HFFc6 (cell line): Measurements from ENCODE around the gene ZNF154. TPM values are rescaled to one million over a fixed set of nuclear protein-coding genes. Genes with fewer than 3 reads are reported as not detected.

Experiments used
- DNase-seq: peaks from one replicate; pipeline ENCODE4 v3.0.0-alpha.2; 2018
- H3K27ac Mint-ChIP-seq: 2 replicates; pipeline ENCODE4 v1.8.0; 2020; ENCODE audit warnings: mild to moderate bottlenecking, mixed read lengths
- H3K27me3 Mint-ChIP-seq: 2 replicates; pipeline ENCODE4 v1.8.0; 2021; ENCODE audit warnings: mild to moderate bottlenecking, moderate library complexity, mixed read lengths; ENCODE audit not compliant: insufficient read depth
- H3K36me3 Mint-ChIP-seq: 2 replicates; pipeline ENCODE4 v1.8.0; 2021; ENCODE audit warnings: low read depth, mixed read lengths
- H3K4me1 Mint-ChIP-seq: 2 replicates; pipeline ENCODE4 v1.8.0; 2020; ENCODE audit warnings: low read depth, mixed read lengths
- H3K4me3 Mint-ChIP-seq: 2 replicates; pipeline ENCODE4 v1.8.0; 2020; ENCODE audit warnings: mild to moderate bottlenecking, moderate library complexity, mixed read lengths
- H3K9me3 Mint-ChIP-seq: 2 replicates; pipeline ENCODE4 v1.8.0; 2020; ENCODE audit warnings: mild to moderate bottlenecking, mixed read lengths
- CTCF ChIP-seq: fragments of 200-600 bp; sonication (generic); IDR thresholded peaks from 2 replicates; pipeline ENCODE4 v1.5.0; 2021; ENCODE audit warnings: antibody characterized with exemption, mild to moderate bottlenecking
- total RNA-seq, 6 experiments: library from RNA; stranded (reverse); fragmentation: NEBNext Ultra II Directional; extraction: Animal tissue kit (Norgen Biotek cat#: 25700); gene quantifications; 2 replicates in 1 of 6; 3 replicates in 5 of 6; pipeline ENCODE4 v1.2.3, GENCODE V29; 2021

ZNF154 gene
- total RNA-seq, 6 experiments from 2014 or later = 0.11 to 0.20 (median 0.16) TPM; not detected in 2

GRCh38 chr19:57664269-57665127 is 44.5 kb downstream of the ZNF154 start:
- Mint-ChIP-seq H3K27me3 (peaks cover 10% of the 10 kb centered on the region), H3K4me1 (no peaks in the 10 kb centered on the region), H3K36me3 (no peaks in the 10 kb centered on the region), H3K27ac (no peak overlapping the region), H3K4me3 (peak overlapping the region; percentile 87), H3K9me3 (no peaks in the 10 kb centered on the region)
- TF ChIP-seq CTCF = no peak
- DNase-seq = peak; percentile 12

- H3K4me1 Mint-ChIP-seq = peaks cover 4% of the 10 kb centered on the region; the same call in 1 of the 2 replicates
- no peaks in the 10 kb centered on the region; the same call in 1 of the 2 replicates for H3K36me3 Mint-ChIP-seq
- DNase-seq = no peak
- no peak overlapping the region for H3K27ac Mint-ChIP-seq
- peaks cover 29% of the 10 kb centered on the region for H3K9me3 Mint-ChIP-seq
- TF ChIP-seq CTCF = no peak
- peaks cover 7% of the 10 kb centered on the region for H3K27me3 Mint-ChIP-seq
- no peak overlapping the region for H3K4me3 Mint-ChIP-seq
These were observed 52.7 kb downstream of the ZNF154 start for GRCh38 chr19:57656346-57656745.

- peaks cover 5% of the 10 kb centered on the region; the same call in 1 of the 2 replicates for H3K4me1 Mint-ChIP-seq
- H3K36me3 Mint-ChIP-seq = no peaks in the 10 kb centered on the region; the same call in 1 of the 2 replicates
- H3K27me3 Mint-ChIP-seq = peaks cover 6% of the 10 kb centered on the region
These were observed 53.6 kb downstream of the ZNF154 start for GRCh38 chr19:57655443-57655842.

GRCh38 chr19:57653689-57654088 is 55.3 kb downstream of the ZNF154 start:
- Mint-ChIP-seq H3K27me3 (peaks cover 4% of the 10 kb centered on the region), H3K4me1 (peaks cover 5% of the 10 kb centered on the region; the same call in 1 of the 2 replicates), H3K27ac (no peak overlapping the region), H3K4me3 (no peak overlapping the region), H3K9me3 (peaks cover 29% of the 10 kb centered on the region), H3K36me3 (no peaks in the 10 kb centered on the region; the same call in 1 of the 2 replicates)
- no peak for TF ChIP-seq CTCF
- no peak for DNase-seq

More at GRCh38 chr19:57655443-57655842, 53.6 kb downstream of the ZNF154 start:
- Mint-ChIP-seq H3K4me3 (no peak overlapping the region), H3K27ac (no peak overlapping the region), H3K9me3 (peaks cover 29% of the 10 kb centered on the region)
- no peak for TF ChIP-seq CTCF
- no peak for DNase-seq

GRCh38 chr19:57651654-57651996 is 57.4 kb downstream of the ZNF154 start:
- Mint-ChIP-seq H3K4me3 (no peak overlapping the region; the same call in 1 of the 2 replicates), H3K9me3 (peaks cover 29% of the 10 kb centered on the region), H3K27ac (no peak overlapping the region), H3K36me3 (no peaks in the 10 kb centered on the region; the same call in 1 of the 2 replicates), H3K4me1 (peaks cover 5% of the 10 kb centered on the region; the same call in 1 of the 2 replicates), H3K27me3 (peaks cover 4% of the 10 kb centered on the region)
- TF ChIP-seq CTCF = no peak
- no peak for DNase-seq
